Suprapubic skin (tissue), 4 donors: ENCODE measurements around the gene CSAD. TPM values are rescaled to one million over a fixed set of nuclear protein-coding genes. Genes with fewer than 3 reads are reported as not detected.

Experiments used
- DNase-seq, 2 donors: peaks; one replicate each; pipeline ENCODE4 v3.0.0-alpha.2; 2019; ENCODE audit warnings: low spot score in 2 of 2
- H3K27ac ChIP-seq: fragments of 200-600 bp; sonication (generic); one replicate; pipeline ENCODE4 v1.5.1; 2019
- H3K27me3 ChIP-seq: fragments of 200-600 bp; sonication (generic); one replicate; pipeline ENCODE4 v1.5.1; 2019
- H3K36me3 ChIP-seq: fragments of 200-600 bp; sonication (generic); one replicate; pipeline ENCODE4 v1.5.1; 2019
- H3K4me1 ChIP-seq: fragments of 200-600 bp; sonication (generic); one replicate; pipeline ENCODE4 v1.5.1; 2019
- H3K4me3 ChIP-seq: fragments of 200-600 bp; sonication (generic); one replicate; pipeline ENCODE4 v1.5.1; 2019; ENCODE audit warnings: mild to moderate bottlenecking
- H3K9me3 ChIP-seq: fragments of 200-600 bp; sonication (generic); one replicate; pipeline ENCODE4 v1.5.1; 2019
- CTCF ChIP-seq, 2 donors: fragments of 200-600 bp in 1 of 2; fragments of 450-650 bp in 1 of 2; sonication (generic) in 1 of 2; IDR thresholded peaks; one replicate each; pipeline ENCODE4 v1.5.1; 2016 to 2019; ENCODE audit warnings: antibody characterized with exemption in 2 of 2, mild to moderate bottlenecking in 1 of 2, moderate library complexity in 1 of 2
- EP300 ChIP-seq: sonication (generic); formaldehyde crosslinking; IDR thresholded peaks from one replicate; pipeline ENCODE4 v1.6.1; 2017; ENCODE audit warnings: antibody characterized with exemption
- POLR2A ChIP-seq, 2 donors: fragments of 450-650 bp; IDR thresholded peaks; one replicate each; pipeline ENCODE4 v1.6.1; 2017; ENCODE audit warnings: antibody characterized with exemption in 2 of 2, mild to moderate bottlenecking in 2 of 2, moderate library complexity in 2 of 2
- POLR2AphosphoS5 ChIP-seq, 3 donors: sonication (generic); formaldehyde crosslinking; IDR thresholded peaks; one replicate each; pipeline ENCODE4 v1.6.1; 2017; ENCODE audit warnings: antibody characterized with exemption in 3 of 3
- WGBS: methylation state at CpG from one replicate; pipeline ENCODE4 v1.1.5; 2018; 5-methylcytosine and 5-hydroxymethylcytosine counted together
- total RNA-seq, 4 donors: library from RNA; depleted of rRNA; stranded (reverse); fragments of >200 nt; gene quantifications; one replicate each; pipeline ENCODE4 v1.1.0, GENCODE V29; 2016

Gene CSAD
- total RNA-seq, 4 donors from 2014 or later, result 35.6 to 175 (median 56.7) TPM

DNA sequence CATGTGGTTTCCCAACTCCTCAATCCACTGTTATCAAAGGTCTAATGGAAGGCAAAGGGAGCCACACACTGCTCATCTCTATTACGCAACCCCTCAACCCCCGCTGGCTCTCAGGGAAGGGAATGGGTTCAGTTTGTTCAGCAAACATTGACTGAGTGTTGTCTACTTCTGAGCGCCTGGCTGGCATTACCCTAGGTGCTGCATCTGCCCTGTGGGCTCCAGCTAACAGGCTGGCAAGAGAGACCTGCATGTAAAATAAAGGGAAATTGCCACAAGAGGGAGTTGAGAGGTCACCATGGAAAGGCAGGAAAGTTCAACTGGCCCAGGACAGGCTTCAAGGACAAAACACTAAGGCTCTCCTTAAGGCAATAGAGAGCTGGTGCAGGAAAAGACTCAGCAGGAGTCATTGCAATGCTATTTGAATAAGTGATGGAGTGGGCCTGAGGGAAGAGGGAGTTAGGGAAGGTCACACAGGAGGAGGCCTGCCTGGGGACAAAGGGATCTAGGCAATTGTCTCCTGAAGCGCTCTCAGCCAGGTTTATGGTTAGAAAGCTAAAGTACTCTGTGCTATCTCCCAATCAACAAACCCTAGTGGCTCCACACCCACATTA, 5.7 kb downstream of the CSAD start:
- peaks cover 13% of the 10 kb centered on the region for H3K4me1 ChIP-seq

GRCh38 chr12:53173085-53173715, 7.5 kb downstream of the CSAD start:
- DNase-seq, result no peak
- H3K9me3 ChIP-seq, result no peaks in the 10 kb centered on the region
- H3K4me3 ChIP-seq, result no peak overlapping the region
- no peak overlapping the region for H3K27ac ChIP-seq
- no peaks in the 10 kb centered on the region for H3K27me3 ChIP-seq
- H3K4me1 ChIP-seq, result peaks cover 4% of the 10 kb centered on the region
- peaks cover 21% of the 10 kb centered on the region for H3K36me3 ChIP-seq
- no peak for TF ChIP-seq CTCF (IDR thresholded peaks at IDR 0.05)
- no peak for TF ChIP-seq POLR2AphosphoS5 (IDR thresholded peaks at IDR 0.05)
- TF ChIP-seq EP300, result no peak
- TF ChIP-seq POLR2A (IDR thresholded peaks at IDR 0.05), result no peak
- WGBS, result 85% methylated on average over 10 of the region's 10 CpGs

More for the DNA sequence above, 5.7 kb downstream of the CSAD start:
- Histone ChIP-seq H3K4me3 (no peak overlapping the region), H3K9me3 (no peaks in the 10 kb centered on the region), H3K27ac (no peak overlapping the region), H3K36me3 (peaks cover 16% of the 10 kb centered on the region), H3K27me3 (no peaks in the 10 kb centered on the region)
- no peak for DNase-seq
- WGBS, result 76% methylated on average over 4 of the region's 4 CpGs
- TF ChIP-seq EP300 (no peak), POLR2AphosphoS5 (IDR thresholded peaks at IDR 0.05) (no peak), POLR2A (IDR thresholded peaks at IDR 0.05) (no peak), CTCF (IDR thresholded peaks at IDR 0.05) (no peak)

DNA sequence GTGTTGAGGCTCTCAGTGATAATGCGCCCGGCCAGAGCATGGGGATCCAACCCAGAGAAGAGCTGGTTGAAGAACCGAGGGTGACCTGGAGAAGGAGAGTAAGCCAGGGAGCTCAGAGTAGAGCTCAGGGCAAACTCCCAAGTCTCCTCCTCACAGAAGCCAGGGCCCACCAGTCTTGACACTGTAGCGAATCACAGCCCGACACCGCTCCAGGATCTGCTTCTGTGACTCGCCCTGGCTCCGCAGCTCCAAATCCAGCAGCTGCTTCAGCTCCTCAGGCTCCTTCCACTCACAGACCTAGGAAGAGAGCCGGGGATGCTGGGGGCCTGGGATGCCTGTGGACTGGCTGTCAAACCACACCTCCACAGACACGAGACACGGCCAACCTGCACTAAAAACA, 8.4 kb downstream of the CSAD start:
- 79% methylated on average over 11 of the region's 11 CpGs for WGBS
- H3K9me3 ChIP-seq, result no peaks in the 10 kb centered on the region
- no peak for TF ChIP-seq EP300
- no peak for TF ChIP-seq POLR2A (IDR thresholded peaks at IDR 0.05)
- no peak for TF ChIP-seq CTCF (IDR thresholded peaks at IDR 0.05)
- H3K27ac ChIP-seq, result no peak overlapping the region
- no peak for DNase-seq
- H3K36me3 ChIP-seq, result peaks cover 21% of the 10 kb centered on the region
- peaks cover 4% of the 10 kb centered on the region for H3K4me1 ChIP-seq
- no peaks in the 10 kb centered on the region for H3K27me3 ChIP-seq
- no peak overlapping the region for H3K4me3 ChIP-seq

DNA sequence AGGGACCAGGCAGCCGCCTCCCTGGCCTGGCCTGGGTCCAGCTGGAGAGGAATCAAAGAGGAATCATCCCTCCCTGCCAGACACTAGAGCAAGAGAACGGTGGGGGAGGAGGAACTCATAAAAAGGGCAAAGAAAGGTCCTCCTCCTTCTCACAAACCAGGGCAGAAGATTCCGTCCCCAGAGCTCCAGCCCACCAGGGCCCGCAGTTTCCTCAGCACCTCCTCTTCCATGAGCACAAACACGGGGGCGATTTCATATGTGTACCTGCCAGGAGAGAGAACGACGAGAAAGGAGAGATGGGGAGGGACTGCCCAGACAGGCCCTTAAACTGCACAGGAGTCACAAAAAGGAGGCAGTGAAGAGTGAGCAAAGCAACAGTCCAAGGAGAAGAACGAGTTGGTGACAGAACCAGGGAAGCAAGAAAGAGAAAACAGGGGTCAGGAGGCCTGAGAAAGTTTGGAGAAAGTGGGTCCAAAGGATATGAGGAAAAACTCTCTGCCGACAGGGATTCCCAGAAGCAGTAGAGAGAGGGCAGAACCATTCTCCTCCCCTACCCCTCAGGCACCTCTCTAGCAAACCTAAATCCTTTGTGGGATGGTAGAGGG, 8.9 kb downstream of the CSAD start:
- Histone ChIP-seq H3K4me1 (peaks cover 4% of the 10 kb centered on the region), H3K27me3 (no peaks in the 10 kb centered on the region), H3K9me3 (no peaks in the 10 kb centered on the region), H3K36me3 (peaks cover 21% of the 10 kb centered on the region), H3K27ac (no peak overlapping the region), H3K4me3 (no peak overlapping the region)
- TF ChIP-seq POLR2A (IDR thresholded peaks at IDR 0.05), result no peak
- no peak for TF ChIP-seq EP300
- no peak for TF ChIP-seq POLR2AphosphoS5 (IDR thresholded peaks at IDR 0.05)
- TF ChIP-seq CTCF (IDR thresholded peaks at IDR 0.05), result no peak
- 48% methylated on average over 10 of the region's 10 CpGs for WGBS
- DNase-seq, result no peak
